ENCODE data around the gene RAPGEF2. TPM values are rescaled to one million over a fixed set of nuclear protein-coding genes. Genes with fewer than 3 reads are reported as not detected.

Gene RAPGEF2
- polyA plus RNA-seq, 1 experiment, result 19.6 TPM

- H3K27me3 ChIP-seq (ENCODE audit: control insufficient read depth, insufficient read depth, low read length), result 0 out of 2 replicates have a peak, but pooled peaks cover 1% of the 10 kb centered on the region
- TF ChIP-seq CTCF (IDR thresholded peaks at IDR 0.05; ENCODE audit: insufficient read depth, low read depth, low read length), result no peak
- peak overlapping the region; percentile 89 for H3K4me3 ChIP-seq (ENCODE audit: low read depth, low read length)
- CTCF ChIA-PET, result interaction anchor here (1.0 kb wide), 1 partner anchor 13 kb away, joined by 3 read pairs; no protein-coding TSS in a partner anchor
- no peak for DNase-seq (ENCODE audit: low read depth)
- POLR2A ChIA-PET, result no interaction called here
- H3K36me3 ChIP-seq (ENCODE audit: control insufficient read depth, insufficient read depth, low read length), result no peaks in the 10 kb centered on the region
Measured at GRCh38 chr4:159104694-159105414, 2.0 kb downstream of the RAPGEF2 start.

GRCh38 chr4:159105761-159106243 is 2.9 kb downstream of the RAPGEF2 start:
- Histone ChIP-seq H3K4me3 (ENCODE audit: low read depth, low read length) (peak overlapping the region; percentile 89; the same call in 1 of the 2 replicates), H3K36me3 (ENCODE audit: control insufficient read depth, insufficient read depth, low read length) (no peaks in the 10 kb centered on the region), H3K27me3 (ENCODE audit: control insufficient read depth, insufficient read depth, low read length) (0 out of 2 replicates have a peak, but pooled peaks cover 1% of the 10 kb centered on the region)
- DNase-seq (ENCODE audit: low read depth), result no peak
- ChIA-PET POLR2A (no interaction called here), CTCF (interaction anchor here (1.6 to 1.7 kb wide), 2 partner anchors 15 to 34 kb away, joined by 3 read pairs; no protein-coding TSS in a partner anchor)
- no peak for TF ChIP-seq CTCF (IDR thresholded peaks at IDR 0.05; ENCODE audit: insufficient read depth, low read depth, low read length)

GRCh38 chr4:159106636-159107035 is 3.8 kb downstream of the RAPGEF2 start:
- Histone ChIP-seq H3K4me3 (ENCODE audit: low read depth, low read length) (no peak overlapping the region), H3K36me3 (ENCODE audit: control insufficient read depth, insufficient read depth, low read length) (no peaks in the 10 kb centered on the region), H3K27me3 (ENCODE audit: control insufficient read depth, insufficient read depth, low read length) (no peaks in the 10 kb centered on the region)
- ChIA-PET POLR2A (no interaction called here), CTCF (interaction anchor here (1.6 to 1.8 kb wide), 3 partner anchors 11 to 35 kb away, joined by 3 to 5 read pairs (median 3); no protein-coding TSS in a partner anchor)
- DNase-seq (ENCODE audit: low read depth), result no peak
- no peak for TF ChIP-seq CTCF (IDR thresholded peaks at IDR 0.05; ENCODE audit: insufficient read depth, low read depth, low read length)

- H3K27me3 ChIP-seq (ENCODE audit: control insufficient read depth, insufficient read depth, low read length), result no peaks in the 10 kb centered on the region
- no peak for TF ChIP-seq CTCF (IDR thresholded peaks at IDR 0.05; ENCODE audit: insufficient read depth, low read depth, low read length)
- H3K4me3 ChIP-seq (ENCODE audit: low read depth, low read length), result no peak overlapping the region
- no peaks in the 10 kb centered on the region for H3K36me3 ChIP-seq (ENCODE audit: control insufficient read depth, insufficient read depth, low read length)
- no peak for DNase-seq (ENCODE audit: low read depth)
- CTCF ChIA-PET, result interaction anchor here (1.6 to 1.8 kb wide), 3 partner anchors 10 to 36 kb away, joined by 3 to 5 read pairs (median 3); no protein-coding TSS in a partner anchor
- POLR2A ChIA-PET, result interaction anchor here (0.5 kb wide), 1 partner anchor 397 kb away, joined by 3 read pairs; no protein-coding TSS in a partner anchor
Measured at GRCh38 chr4:159107203-159107925, 4.5 kb downstream of the RAPGEF2 start.

GRCh38 chr4:159108124-159108523 is 5.2 kb downstream of the RAPGEF2 start:
- DNase-seq (ENCODE audit: low read depth), result no peak
- H3K4me3 ChIP-seq (ENCODE audit: low read depth, low read length), result no peak overlapping the region
- TF ChIP-seq CTCF (IDR thresholded peaks at IDR 0.05; ENCODE audit: insufficient read depth, low read depth, low read length), result no peak
- POLR2A ChIA-PET, result no interaction called here
- no peaks in the 10 kb centered on the region for H3K27me3 ChIP-seq (ENCODE audit: control insufficient read depth, insufficient read depth, low read length)
- H3K36me3 ChIP-seq (ENCODE audit: control insufficient read depth, insufficient read depth, low read length), result no peaks in the 10 kb centered on the region
- CTCF ChIA-PET, result interaction anchor here (0.6 to 1.8 kb wide), 2 partner anchors 9 to 11 kb away, joined by 3 to 5 read pairs; no protein-coding TSS in a partner anchor
